WI38 (cell line): Measurements from ENCODE around the gene HS3ST5.
"Not testable (repeated sequence)": the region's sequence is repeated elsewhere in the genome, so short reads cannot be mapped to it uniquely, and the experiment has no call there.

ENCODE experiments used
- H3K4me3 ChIP-seq: 2 replicates; pipeline ENCODE4 v1.5.1; 2011; ENCODE audit warnings: low read depth, mild to moderate bottlenecking, control low read depth, low read length
- TF ChIP-seq, protein P1 (sequence below): IDR thresholded peaks from 2 replicates; pipeline ENCODE4 v1.5.1; 2012; ENCODE audit warnings: low read depth, mild to moderate bottlenecking, control low read depth, low read length

Gene HS3ST5

GRCh38 chr6:114052141-114052540, 290.7 kb downstream of the HS3ST5 start:
- TF ChIP-seq, protein P1, sequence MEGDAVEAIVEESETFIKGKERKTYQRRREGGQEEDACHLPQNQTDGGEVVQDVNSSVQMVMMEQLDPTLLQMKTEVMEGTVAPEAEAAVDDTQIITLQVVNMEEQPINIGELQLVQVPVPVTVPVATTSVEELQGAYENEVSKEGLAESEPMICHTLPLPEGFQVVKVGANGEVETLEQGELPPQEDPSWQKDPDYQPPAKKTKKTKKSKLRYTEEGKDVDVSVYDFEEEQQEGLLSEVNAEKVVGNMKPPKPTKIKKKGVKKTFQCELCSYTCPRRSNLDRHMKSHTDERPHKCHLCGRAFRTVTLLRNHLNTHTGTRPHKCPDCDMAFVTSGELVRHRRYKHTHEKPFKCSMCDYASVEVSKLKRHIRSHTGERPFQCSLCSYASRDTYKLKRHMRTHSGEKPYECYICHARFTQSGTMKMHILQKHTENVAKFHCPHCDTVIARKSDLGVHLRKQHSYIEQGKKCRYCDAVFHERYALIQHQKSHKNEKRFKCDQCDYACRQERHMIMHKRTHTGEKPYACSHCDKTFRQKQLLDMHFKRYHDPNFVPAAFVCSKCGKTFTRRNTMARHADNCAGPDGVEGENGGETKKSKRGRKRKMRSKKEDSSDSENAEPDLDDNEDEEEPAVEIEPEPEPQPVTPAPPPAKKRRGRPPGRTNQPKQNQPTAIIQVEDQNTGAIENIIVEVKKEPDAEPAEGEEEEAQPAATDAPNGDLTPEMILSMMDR: no peak
- H3K4me3 ChIP-seq: no peak overlapping the region

DNA sequence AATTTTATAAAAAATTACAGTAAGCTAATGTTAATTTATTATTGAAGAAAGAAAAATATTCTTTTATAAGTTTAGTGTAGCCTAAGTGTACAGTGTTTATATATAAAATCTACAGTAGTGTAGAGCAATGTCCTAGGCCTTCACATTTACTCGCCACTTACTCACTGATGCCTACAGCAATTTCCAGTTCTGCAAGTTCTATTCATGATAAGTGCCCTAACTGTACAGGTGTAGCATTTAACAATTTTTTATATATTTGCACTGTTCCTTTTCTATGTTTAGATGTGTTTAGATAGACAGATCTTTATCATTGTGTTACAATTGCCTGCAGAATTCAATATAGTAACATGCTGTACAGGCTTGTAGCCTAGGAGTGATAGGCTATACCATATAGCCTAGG, 291.8 kb downstream of the HS3ST5 start:
- H3K4me3 ChIP-seq: no peak overlapping the region
- TF ChIP-seq, protein P1: no peak

DNA sequence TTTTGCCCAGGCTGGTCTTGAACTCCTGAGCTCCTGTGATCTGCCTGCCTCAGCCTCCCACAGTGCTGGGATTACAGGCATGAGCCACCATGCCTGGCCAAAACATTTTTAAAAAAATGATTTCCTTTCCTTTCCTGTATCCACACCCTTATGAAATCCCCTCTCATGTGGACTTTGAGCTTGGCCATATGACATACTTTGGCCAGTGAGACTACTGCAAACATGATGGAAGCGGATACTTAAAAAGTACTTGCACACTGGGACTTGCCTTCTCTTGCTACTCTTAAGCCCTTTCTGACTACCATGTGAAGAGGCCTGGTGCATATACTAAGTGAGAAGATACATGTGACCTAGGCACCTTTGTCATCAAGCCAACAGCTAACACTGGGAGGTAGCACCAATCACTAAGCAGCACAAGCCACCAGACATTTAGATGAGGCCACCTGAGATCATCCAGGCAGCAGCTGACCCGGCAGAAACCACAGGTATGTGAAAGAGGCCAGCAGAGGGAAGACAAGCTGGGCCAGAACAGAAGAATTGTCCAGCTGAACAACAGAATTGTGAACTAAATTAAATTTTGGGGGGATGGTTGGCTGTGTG, 293.4 kb downstream of the HS3ST5 start:
- no peak overlapping the region for H3K4me3 ChIP-seq
- TF ChIP-seq, protein P1: no peak

DNA sequence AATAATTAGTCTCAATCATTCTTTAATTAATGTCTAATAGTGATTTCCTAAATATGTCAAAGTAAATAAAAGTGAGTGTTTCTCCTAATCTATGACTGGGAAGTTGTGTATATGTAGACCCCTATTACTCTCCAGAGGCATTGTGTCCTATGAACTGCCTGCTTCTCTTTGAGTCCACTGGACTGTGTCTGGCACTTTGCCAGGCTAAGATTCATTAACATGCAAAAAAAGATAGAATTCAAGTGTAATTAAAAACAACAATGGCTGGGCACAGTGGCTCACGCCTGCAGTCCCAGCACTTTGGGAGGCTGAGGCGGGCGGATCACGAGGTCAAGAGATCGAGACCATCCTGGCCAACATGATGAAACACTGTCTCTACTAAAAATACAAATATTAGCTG, 298.3 kb downstream of the HS3ST5 start:
- H3K4me3 ChIP-seq: not testable (repeated sequence)

- TF ChIP-seq, protein P1: no peak
- H3K4me3 ChIP-seq: no peak overlapping the region
These were observed 300.4 kb downstream of the HS3ST5 start for GRCh38 chr6:114042267-114043016.

DNA sequence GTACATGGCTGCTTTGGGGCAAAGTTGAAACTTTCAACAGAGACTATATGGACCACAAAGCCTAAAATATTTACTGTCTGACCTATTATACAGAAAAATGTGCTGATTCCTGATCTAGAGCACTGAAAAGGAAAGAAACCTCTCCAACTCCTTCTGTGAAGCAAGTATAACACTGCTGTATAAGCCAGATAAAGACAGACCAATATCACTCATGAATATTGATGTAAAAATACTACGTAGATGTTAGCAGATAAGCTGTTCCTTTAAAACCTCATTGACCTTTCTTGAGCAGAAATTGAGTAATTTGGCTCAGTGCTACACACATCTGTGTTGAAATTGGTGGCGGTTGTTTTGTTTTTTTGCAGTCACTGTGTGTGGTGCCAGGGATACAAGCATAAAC, 302.0 kb downstream of the HS3ST5 start:
- TF ChIP-seq, protein P1: no peak
- H3K4me3 ChIP-seq: no peak overlapping the region

DNA sequence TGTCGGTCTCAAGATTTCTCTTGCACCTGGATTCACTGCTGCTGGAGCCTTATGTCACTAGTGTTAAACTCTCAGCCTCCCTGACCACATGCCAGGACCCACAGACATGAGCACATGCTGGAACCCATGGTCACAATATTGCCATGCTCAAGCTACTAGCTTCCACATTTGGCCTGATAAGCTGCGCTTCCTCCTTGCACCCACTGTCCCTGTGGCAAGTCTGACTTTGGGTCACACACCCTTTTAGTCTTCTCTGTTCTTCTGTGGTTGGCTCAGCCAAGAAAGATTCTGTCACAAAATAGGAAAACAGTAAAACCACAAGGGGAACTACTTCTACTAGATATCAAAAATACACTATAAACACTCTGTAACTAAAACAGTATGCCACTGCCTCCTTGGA, 303.0 kb downstream of the HS3ST5 start:
- no peak overlapping the region for H3K4me3 ChIP-seq
- TF ChIP-seq, protein P1: no peak
